AG09319 (cell line): ENCODE results near the gene MADD.

Experiments
- DNase-seq: peaks from one replicate; pipeline ENCODE4 v3.0.0-alpha.2; 2010; ENCODE audit warnings: low read depth; ENCODE audit errors: extremely low read depth
- TF ChIP-seq, protein P1 (sequence below): IDR thresholded peaks from 2 replicates; pipeline ENCODE4 v1.5.1; 2011; ENCODE audit warnings: low read depth, mild to moderate bottlenecking, inconsistent platforms, low read length, moderate library complexity

MADD gene

DNA sequence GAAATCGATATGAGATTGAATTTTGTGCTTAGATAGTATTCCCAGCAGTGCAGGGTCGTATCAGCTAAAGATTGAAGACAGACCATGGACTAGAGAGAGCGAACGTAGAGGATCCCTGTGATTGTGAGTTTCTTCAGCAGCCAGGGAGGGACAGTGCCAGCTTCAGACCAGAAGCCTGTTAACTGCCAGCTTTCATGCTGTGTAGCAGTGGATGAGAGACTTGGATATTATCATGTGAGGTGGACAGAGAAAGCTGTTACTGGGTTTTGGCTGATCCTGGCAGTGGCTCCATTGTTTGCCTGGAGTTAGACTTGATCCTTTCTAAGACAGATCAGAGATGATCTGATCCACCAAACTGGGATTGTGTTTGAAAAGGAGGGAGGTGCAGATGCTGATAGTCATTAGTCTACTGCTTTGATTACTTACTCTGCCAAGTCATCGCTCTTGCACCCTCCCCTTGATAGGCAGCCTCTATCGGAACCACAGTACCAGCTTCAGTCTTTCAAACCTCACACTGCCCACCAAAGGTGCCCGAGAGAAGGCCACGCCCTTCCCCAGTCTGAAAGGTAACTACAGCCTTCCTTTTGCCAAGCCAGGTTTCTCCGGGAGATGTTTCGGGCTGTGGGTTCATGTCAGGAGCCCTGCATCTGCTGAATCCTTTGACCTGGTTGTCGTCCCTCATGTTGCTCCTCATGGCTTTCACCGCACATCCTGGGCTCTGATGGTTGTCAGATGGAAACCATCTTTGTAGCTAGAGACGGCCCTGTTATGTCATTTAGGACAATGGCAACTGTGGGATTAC lies 16.2 kb downstream of the MADD start:
- TF ChIP-seq, protein P1, sequence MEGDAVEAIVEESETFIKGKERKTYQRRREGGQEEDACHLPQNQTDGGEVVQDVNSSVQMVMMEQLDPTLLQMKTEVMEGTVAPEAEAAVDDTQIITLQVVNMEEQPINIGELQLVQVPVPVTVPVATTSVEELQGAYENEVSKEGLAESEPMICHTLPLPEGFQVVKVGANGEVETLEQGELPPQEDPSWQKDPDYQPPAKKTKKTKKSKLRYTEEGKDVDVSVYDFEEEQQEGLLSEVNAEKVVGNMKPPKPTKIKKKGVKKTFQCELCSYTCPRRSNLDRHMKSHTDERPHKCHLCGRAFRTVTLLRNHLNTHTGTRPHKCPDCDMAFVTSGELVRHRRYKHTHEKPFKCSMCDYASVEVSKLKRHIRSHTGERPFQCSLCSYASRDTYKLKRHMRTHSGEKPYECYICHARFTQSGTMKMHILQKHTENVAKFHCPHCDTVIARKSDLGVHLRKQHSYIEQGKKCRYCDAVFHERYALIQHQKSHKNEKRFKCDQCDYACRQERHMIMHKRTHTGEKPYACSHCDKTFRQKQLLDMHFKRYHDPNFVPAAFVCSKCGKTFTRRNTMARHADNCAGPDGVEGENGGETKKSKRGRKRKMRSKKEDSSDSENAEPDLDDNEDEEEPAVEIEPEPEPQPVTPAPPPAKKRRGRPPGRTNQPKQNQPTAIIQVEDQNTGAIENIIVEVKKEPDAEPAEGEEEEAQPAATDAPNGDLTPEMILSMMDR: no peak
- DNase-seq: no peak

DNA sequence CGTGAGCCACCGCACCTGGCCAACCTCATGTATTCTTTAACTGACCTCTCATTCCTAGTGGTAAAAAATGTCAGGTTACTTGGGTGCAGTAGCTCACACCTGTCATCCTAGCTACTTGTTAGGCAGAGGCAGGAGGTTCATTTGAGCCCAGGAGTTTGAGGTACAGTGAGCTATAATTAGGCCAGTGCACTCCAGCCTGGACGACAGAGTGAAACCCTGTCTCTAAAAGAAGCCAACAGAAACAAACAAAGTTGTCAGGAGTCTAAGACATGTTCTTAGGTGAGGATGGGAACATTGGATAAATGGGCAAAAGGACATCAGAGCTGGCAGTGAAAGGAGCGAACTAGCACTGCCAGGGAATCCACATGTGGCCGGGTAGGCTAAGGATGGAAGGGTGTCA lies 18.1 kb downstream of the MADD start:
- TF ChIP-seq, protein P1: no peak
- no peak for DNase-seq

GRCh38 chr11:47289856-47290255 lies 19.9 kb downstream of the MADD start:
- TF ChIP-seq, protein P1: no peak
- DNase-seq: no peak

- TF ChIP-seq, protein P1: no peak
- DNase-seq: no peak
Measured at GRCh38 chr11:47295385-47295784, 25.5 kb downstream of the MADD start.

DNA sequence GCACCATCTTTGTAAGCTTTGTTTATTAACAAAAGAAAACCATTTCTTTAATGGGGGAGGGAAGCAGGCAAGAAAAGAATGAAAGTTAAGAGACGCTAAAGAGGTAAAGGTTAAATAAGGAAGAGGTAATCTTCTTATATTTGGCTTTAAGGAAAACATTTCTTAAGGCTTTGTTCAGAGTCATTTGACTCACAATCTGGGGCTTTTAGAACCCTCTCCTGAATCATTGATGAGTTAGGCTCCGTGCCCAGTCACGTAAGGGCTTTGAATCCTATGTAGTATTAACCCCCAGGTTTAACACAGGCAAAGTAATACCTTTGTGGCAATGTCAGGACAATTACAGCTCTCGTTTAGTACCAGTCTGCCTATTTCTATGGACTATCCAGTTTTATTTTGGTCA lies 26.1 kb downstream of the MADD start:
- DNase-seq: no peak
- TF ChIP-seq, protein P1: no peak

- TF ChIP-seq, protein P1: no peak
- no peak for DNase-seq
Measured at GRCh38 chr11:47299078-47299477, 29.1 kb downstream of the MADD start.

GRCh38 chr11:47302853-47303252 lies 32.9 kb downstream of the MADD start:
- DNase-seq: no peak
- TF ChIP-seq, protein P1: no peak
